Small intestine (tissue), 16 donors: Measurements from ENCODE around the gene PPA2. TPM values are rescaled to one million over a fixed set of nuclear protein-coding genes. Genes with fewer than 3 reads are reported as not detected.

Experiments
- DNase-seq, 2 donors: peaks; one replicate each; pipeline versions ENCODE4 v3.0.0 to v3.0.0-alpha.2; 2013
- FAIRE-seq: peaks from 2 replicates; lab custom pipeline; 2012; peaks lifted over from hg19 to GRCh38; lab: Jason Lieb, UNC
- H3K27ac ChIP-seq, 3 donors: one replicate each; pipeline ENCODE4 v1.5.1; 2013; ENCODE audit warnings: low read length in 2 of 3, mild to moderate bottlenecking in 2 of 3, control low read depth in 1 of 3, inconsistent platforms in 1 of 3, low read depth in 1 of 3, moderate library complexity in 1 of 3
- H3K27me3 ChIP-seq, 3 donors: one replicate each; pipeline ENCODE4 v1.6.1; 2013; ENCODE audit warnings: low read length in 3 of 3, inconsistent platforms in 1 of 3; ENCODE audit not compliant: control insufficient read depth in 3 of 3, insufficient read depth in 3 of 3
- H3K36me3 ChIP-seq, 3 donors: one replicate each; pipeline ENCODE4 v1.6.1; 2013; ENCODE audit warnings: low read length in 3 of 3, inconsistent platforms in 1 of 3, low read depth in 1 of 3, mild to moderate bottlenecking in 1 of 3, moderate library complexity in 1 of 3; ENCODE audit not compliant: control insufficient read depth in 3 of 3, insufficient read depth in 2 of 3
- H3K4me1 ChIP-seq, 3 donors: one replicate each; pipeline ENCODE4 v1.6.1; 2013; ENCODE audit warnings: low read length in 2 of 3, inconsistent platforms in 1 of 3, low read depth in 1 of 3, mild to moderate bottlenecking in 1 of 3, moderate library complexity in 1 of 3; ENCODE audit not compliant: control insufficient read depth in 3 of 3, insufficient read depth in 2 of 3
- H3K4me3 ChIP-seq, 3 donors: one replicate each; pipeline ENCODE4 v1.5.1; 2013; ENCODE audit warnings: low read length in 3 of 3, control low read depth in 1 of 3, inconsistent platforms in 1 of 3, low read depth in 1 of 3, mild to moderate bottlenecking in 1 of 3, moderate library complexity in 1 of 3
- H3K9me3 ChIP-seq, 2 donors: one replicate each; pipeline ENCODE4 v1.6.1; 2013; ENCODE audit warnings: low read depth in 1 of 2, low read length in 1 of 2; ENCODE audit not compliant: control insufficient read depth in 2 of 2, insufficient read depth in 1 of 2
- WGBS, 3 donors: extraction: QIAGEN DNeasy Blood & Tissue Kit; methylation state at CpG; one replicate each; pipeline ENCODE4 v1.1.7; 2013; 5-methylcytosine and 5-hydroxymethylcytosine counted together
- long read RNA-seq, 10 donors: transcript quantifications; one replicate each; lab custom pipeline, GENCODE V29; 2026
- polyA plus RNA-seq, 4 donors: library from polyadenylated mRNA; stranded (reverse) in 3 of 4; unstranded in 1 of 4; fragments of 200-250 nt in 3 of 4; fragments of 120-200 nt in 1 of 4; gene quantifications; one replicate each; pipeline versions ENCODE4 v1.2.1 to v1.2.3, GENCODE V29; 2013
- donor health status: healthy with polysubstance abuse.
- donor health status: control.
- donor health status: control.
- donor health status: Bipolar disorder and iron deficiency.
- donor health status: healthy.

PPA2 gene
- polyA plus RNA-seq, result 100 to 1,000 TPM in 3 of 4 donors, 10 to 100 TPM in 1; 87.0 to 129 (median 108) TPM
- long read RNA-seq, donor 1, transcript PPA2-207 (5 exons, 631 nt), result minor isoform, 7 of 105 reads
- long read RNA-seq, donor 1, transcript PPA2-201 (12 exons, 1,684 nt), result major isoform, 88 of 105 reads
- long read RNA-seq, donor 1, transcript PPA2-219 (5 exons, 982 nt), result minor isoform, 5 of 105 reads
- long read RNA-seq, donor 1, partial matches to known transcripts, result 0 of 105 reads
- long read RNA-seq, donor 1, other reads (novel, unspliced or antisense), result 0 of 105 reads
- long read RNA-seq, donor 2, transcript PPA2-201 (12 exons, 1,684 nt), result major isoform, 19 of 21 reads
- long read RNA-seq, donor 2, partial matches to known transcripts, result 0 of 21 reads
- long read RNA-seq, donor 2, other reads (novel, unspliced or antisense), result 0 of 21 reads
- long read RNA-seq, donor 3, transcript PPA2-201 (12 exons, 1,684 nt), result major isoform, 24 of 40 reads
- long read RNA-seq, donor 3, partial matches to known transcripts, result 11 of 40 reads
- long read RNA-seq, donor 3, other reads (novel, unspliced or antisense), result 0 of 40 reads
- long read RNA-seq, donor 4, result 0 reads
- long read RNA-seq, donor 5, transcript PPA2-201 (12 exons, 1,684 nt), result major isoform, 6 of 8 reads
- long read RNA-seq, donor 5, partial matches to known transcripts, result 0 of 8 reads
- long read RNA-seq, donor 5, other reads (novel, unspliced or antisense), result 0 of 8 reads
- long read RNA-seq, donor 6, transcript PPA2-201 (12 exons, 1,684 nt), result major isoform, 24 of 28 reads
- long read RNA-seq, donor 6, partial matches to known transcripts, result 0 of 28 reads
- long read RNA-seq, donor 6, other reads (novel, unspliced or antisense), result 0 of 28 reads
- long read RNA-seq, donor 7, transcript PPA2-201 (12 exons, 1,684 nt), result major isoform, 9 of 31 reads
- long read RNA-seq, donor 7, transcript PPA2-202 (11 exons, 1,414 nt), result major isoform, 9 of 31 reads
- long read RNA-seq, donor 7, partial matches to known transcripts, result 0 of 31 reads
- long read RNA-seq, donor 7, other reads (novel, unspliced or antisense), result 5 of 31 reads
- long read RNA-seq, donor 8, partial matches to known transcripts, result 0 of 2 reads
- long read RNA-seq, donor 8, other reads (novel, unspliced or antisense), result 0 of 2 reads
- long read RNA-seq, donor 9, transcript PPA2-201 (12 exons, 1,684 nt), result major isoform, 6 of 8 reads
- long read RNA-seq, donor 9, partial matches to known transcripts, result 0 of 8 reads
- long read RNA-seq, donor 9, other reads (novel, unspliced or antisense), result 0 of 8 reads
- long read RNA-seq, donor 10, transcript PPA2-201 (12 exons, 1,684 nt), result major isoform, 32 of 39 reads
- long read RNA-seq, donor 10, partial matches to known transcripts, result 0 of 39 reads
- long read RNA-seq, donor 10, other reads (novel, unspliced or antisense), result 0 of 39 reads

DNA sequence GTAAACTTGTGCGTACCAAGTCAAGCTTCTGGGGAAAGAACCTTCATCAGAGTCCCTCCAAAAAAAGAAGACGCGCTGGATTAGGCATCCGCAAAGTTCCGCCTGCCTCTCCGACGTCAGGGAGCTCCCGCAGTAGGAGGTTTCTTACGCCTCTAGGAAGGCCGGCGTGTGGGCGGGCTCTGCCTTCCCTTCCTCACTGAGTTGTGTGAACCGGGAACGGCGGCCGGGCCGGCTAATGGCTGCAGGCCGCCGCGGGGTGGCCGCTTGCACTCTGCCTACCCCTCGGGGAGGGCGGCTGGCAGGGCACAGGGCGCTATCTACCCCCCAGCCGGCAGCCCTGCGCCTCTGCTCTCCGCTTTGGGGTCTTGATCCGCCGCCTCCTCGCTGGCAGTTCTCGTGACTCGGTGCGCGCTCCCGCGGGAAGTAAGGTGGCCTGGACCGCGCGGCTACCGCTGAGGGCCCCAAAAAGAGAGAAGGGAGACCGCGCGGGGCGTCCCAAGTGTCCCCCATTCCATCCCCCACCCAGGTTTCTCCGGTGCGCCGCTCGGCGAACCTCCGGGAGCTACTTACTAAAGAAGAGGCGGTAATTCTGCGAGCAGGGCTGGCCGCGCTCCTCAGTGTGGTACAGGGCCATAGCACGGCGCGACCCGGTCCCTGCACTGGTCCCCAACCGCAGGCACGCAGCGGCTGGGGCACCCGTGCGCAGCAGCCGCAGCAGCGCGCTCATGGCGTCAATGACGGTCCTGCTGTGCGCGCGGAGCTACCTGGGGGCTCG, at the start of gene PPA2:
PPA2 (minus strand) TSS at position 739 of the 775 bp plus-strand sequence; CDS start at position 727, 12 bp downstream.
- FAIRE-seq (no peak), DNase-seq (peak; percentile 87 to 93)
- Histone ChIP-seq H3K36me3 (peaks cover 0 to 5% (median 0%) of the 10 kb centered on the region in 3 donors), H3K4me3 (peak within 1 kb of the TSS; percentile 76 to 97 (median 95)), H3K27ac (peak within 1 kb of the TSS; percentile 99), H3K9me3 (no peaks in the 10 kb centered on the region), H3K27me3 (peaks cover 0 to 2% (median 0%) of the 10 kb centered on the region in 3 donors), H3K4me1 (peaks cover 0 to 8% (median 5%) of the 10 kb centered on the region in 3 donors)
- WGBS, 3 donors, result 0% methylated on average over 57 to 72 of the region's 72 CpGs

DNA sequence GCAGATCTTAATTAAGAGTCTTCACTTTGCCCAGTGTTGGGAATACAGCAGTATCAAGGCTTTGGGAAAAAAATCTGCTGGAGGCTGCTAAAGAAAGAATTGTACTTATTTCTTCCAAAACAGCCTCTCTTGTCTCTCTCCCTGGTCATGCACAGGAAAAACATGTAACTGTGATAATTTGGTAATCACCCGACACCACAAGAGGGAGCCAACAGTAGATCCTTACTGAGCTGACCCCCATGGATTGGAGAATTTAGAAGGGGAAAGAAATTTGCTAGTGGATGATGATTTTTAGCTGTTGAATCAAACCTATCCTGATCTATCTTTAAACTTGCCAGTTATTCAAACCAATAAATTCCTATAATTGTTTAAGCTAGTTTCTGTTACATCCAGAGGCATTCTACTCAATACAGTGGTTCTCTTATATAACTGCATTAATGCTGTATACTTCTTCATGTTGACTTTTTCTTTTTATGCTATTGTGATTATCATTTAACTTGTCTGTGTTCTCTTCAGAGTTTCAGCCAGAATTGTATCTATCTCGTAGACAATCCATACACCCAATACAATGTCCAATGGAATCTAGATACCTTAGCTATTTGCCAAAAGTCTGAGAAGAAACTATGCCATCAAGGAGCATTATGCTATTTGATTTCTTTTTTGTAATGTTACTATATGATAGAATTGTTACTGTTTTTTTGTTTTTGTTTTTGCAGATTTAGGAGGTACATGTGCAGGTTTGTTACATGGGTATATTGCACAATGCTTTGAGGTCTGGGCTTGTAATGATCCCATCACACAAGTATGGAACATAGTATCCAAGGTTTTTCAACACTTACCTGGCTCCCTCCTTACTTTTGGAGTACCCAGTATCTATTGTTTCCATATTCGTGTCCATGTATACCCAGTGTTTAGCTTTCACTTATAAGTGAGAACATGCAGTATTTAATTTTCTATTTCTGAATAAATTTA, 47.2 kb upstream of the PPA2 start:
- 22 to 25% (median 24%) methylated on average over 3 of the region's 3 CpGs for WGBS, 3 donors
- Histone ChIP-seq H3K27me3 (no peaks in the 10 kb centered on the region), H3K36me3 (no peaks in the 10 kb centered on the region), H3K27ac (no peak overlapping the region), H3K4me1 (no peaks in the 10 kb centered on the region), H3K4me3 (no peak overlapping the region), H3K9me3 (peaks cover 0 to 5% of the 10 kb centered on the region in 2 donors)
- no peak for FAIRE-seq
- DNase-seq, result peak; percentile 59 to 73

GRCh38 chr4:105510245-105510644, 36.4 kb upstream of the PPA2 start:
- DNase-seq, result no peak
- H3K27ac ChIP-seq, result no peak overlapping the region

DNA sequence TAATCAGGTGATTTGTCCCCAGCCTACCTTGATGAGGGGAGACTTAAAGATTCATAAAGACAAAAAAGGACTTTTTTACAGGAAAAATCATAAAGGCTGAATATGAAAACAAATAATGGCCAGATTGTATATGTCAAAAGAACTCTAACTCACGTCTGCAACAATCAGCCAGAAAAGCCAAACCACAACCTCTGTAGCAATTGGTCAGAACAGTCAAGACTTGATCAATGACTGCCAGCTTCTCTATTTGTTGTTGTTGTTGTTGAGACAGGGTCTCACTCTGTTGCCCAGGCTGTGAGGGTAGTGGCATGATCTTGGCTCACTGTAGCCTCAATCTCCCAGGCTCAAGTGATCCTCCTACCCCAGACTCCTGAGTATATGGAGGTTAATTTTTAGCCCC, 35.9 kb upstream of the PPA2 start:
- Histone ChIP-seq H3K4me1 (no peaks in the 10 kb centered on the region), H3K36me3 (no peaks in the 10 kb centered on the region), H3K27ac (no peak overlapping the region), H3K9me3 (no peaks in the 10 kb centered on the region), H3K27me3 (no peaks in the 10 kb centered on the region), H3K4me3 (no peak overlapping the region)
- 51 to 83% (median 69%) methylated on average over 1 of the region's 1 CpG for WGBS, 3 donors
- FAIRE-seq (no peak), DNase-seq (no peak)

More at GRCh38 chr4:105510245-105510644, 36.4 kb upstream of the PPA2 start:
- Histone ChIP-seq H3K27me3 (no peaks in the 10 kb centered on the region), H3K9me3 (no peaks in the 10 kb centered on the region), H3K4me1 (no peaks in the 10 kb centered on the region), H3K36me3 (no peaks in the 10 kb centered on the region), H3K4me3 (no peak overlapping the region)
- no peak for FAIRE-seq
- WGBS, 3 donors, result 54 to 71% (median 63%) methylated on average over 2 of the region's 2 CpGs

- H3K4me1 ChIP-seq, result no peaks in the 10 kb centered on the region
- H3K4me3 ChIP-seq, result no peak overlapping the region
- H3K36me3 ChIP-seq, result no peaks in the 10 kb centered on the region
- FAIRE-seq, result no peak
- no peak for DNase-seq
- no peaks in the 10 kb centered on the region for H3K9me3 ChIP-seq
- 67 to 93% (median 78%) methylated on average over 1 of the region's 1 CpG for WGBS, 3 donors
- no peak overlapping the region for H3K27ac ChIP-seq
- no peaks in the 10 kb centered on the region for H3K27me3 ChIP-seq
Measured at GRCh38 chr4:105509291-105509690, 35.4 kb upstream of the PPA2 start.

DNA sequence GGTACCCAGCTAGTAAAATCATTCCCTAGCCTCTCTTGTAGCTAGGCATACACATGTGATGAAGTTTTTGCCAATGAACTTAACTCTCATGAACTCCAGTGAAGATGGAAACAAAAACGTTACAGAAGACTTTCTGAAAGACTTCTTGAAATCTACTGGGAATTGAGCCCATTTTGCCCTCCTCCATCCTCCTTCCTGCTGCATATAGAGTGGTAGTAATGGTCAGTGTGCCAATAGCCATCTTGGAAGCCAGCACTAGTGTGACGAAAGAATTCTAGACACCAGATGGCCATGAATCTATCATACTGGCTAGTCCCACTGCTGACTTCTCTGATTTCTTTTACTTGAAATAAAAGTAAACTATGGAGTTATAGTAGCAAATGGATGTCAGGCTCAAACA, 30.9 kb upstream of the PPA2 start:
- WGBS, 3 donors, result 65 to 83% (median 71%) methylated on average over 2 of the region's 2 CpGs
- H3K4me1 ChIP-seq, result no peaks in the 10 kb centered on the region
- DNase-seq (no peak), FAIRE-seq (no peak)
- no peak overlapping the region for H3K4me3 ChIP-seq
- no peak overlapping the region for H3K27ac ChIP-seq
- no peaks in the 10 kb centered on the region for H3K27me3 ChIP-seq
- H3K9me3 ChIP-seq, result peaks cover 0 to 2% of the 10 kb centered on the region in 2 donors
- H3K36me3 ChIP-seq, result no peaks in the 10 kb centered on the region

- FAIRE-seq, result no peak
Measured at GRCh38 chr4:105503484-105503883, 29.6 kb upstream of the PPA2 start.

More at GRCh38 chr4:105503484-105503883, 29.6 kb upstream of the PPA2 start:
- WGBS, 3 donors, result 75 to 83% (median 79%) methylated on average over 2 of the region's 2 CpGs
- H3K9me3 ChIP-seq, result peaks cover 0 to 2% of the 10 kb centered on the region in 2 donors
- DNase-seq, result no peak
- no peaks in the 10 kb centered on the region for H3K36me3 ChIP-seq
- no peaks in the 10 kb centered on the region for H3K4me1 ChIP-seq
- H3K27me3 ChIP-seq, result no peaks in the 10 kb centered on the region
- H3K4me3 ChIP-seq, result no peak overlapping the region
- H3K27ac ChIP-seq, result no peak overlapping the region
